Gastroesophageal sphincter (tissue), 3 donors: ENCODE measurements around the gene ABCA1.

Experiments used
- EP300 ChIP-seq: sonication (generic); formaldehyde crosslinking; IDR thresholded peaks from one replicate; pipeline ENCODE4 v1.6.1; 2017; ENCODE audit warnings: antibody characterized with exemption, mild to moderate bottlenecking
- POLR2A ChIP-seq, 2 donors: fragments of 450-650 bp; IDR thresholded peaks; one replicate each; pipeline ENCODE4 v1.6.1; 2017; ENCODE audit warnings: antibody characterized with exemption in 2 of 2, mild to moderate bottlenecking in 2 of 2, moderate library complexity in 1 of 2
- POLR2AphosphoS5 ChIP-seq: sonication (generic); formaldehyde crosslinking; IDR thresholded peaks from one replicate; pipeline ENCODE4 v1.6.1; 2017; ENCODE audit warnings: antibody characterized with exemption
- TF ChIP-seq, protein P1 (sequence below), 4 experiments: fragments of 200-600 bp in 2 of 4; fragments of 450-650 bp in 2 of 4; sonication (generic) in 1 of 4; IDR thresholded peaks; one replicate each; pipeline ENCODE4 v1.5.1; 2017 to 2019; ENCODE audit warnings: antibody characterized with exemption in 4 of 4, mild to moderate bottlenecking in 2 of 4, moderate library complexity in 2 of 4

DNA sequence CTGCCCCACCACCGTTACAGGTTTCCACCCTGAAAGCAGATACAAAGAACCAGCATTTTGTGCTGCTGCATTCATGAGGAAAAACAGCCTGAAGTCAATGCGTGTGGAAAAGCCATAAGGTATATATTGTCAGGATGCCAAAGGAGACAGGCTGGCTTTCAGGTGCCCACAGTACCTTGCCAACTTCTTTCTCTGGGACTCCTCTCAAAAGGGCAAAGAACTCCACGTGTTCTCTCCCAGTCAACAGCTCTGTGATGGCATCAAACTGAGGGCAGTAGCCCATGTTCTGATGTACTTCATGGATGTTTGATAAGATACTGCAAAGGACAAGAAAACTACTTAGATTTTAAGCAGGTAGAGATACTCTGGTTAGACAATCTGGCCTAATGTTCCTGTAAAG is 139.7 kb downstream of the ABCA1 start:
- TF ChIP-seq, protein P1, sequence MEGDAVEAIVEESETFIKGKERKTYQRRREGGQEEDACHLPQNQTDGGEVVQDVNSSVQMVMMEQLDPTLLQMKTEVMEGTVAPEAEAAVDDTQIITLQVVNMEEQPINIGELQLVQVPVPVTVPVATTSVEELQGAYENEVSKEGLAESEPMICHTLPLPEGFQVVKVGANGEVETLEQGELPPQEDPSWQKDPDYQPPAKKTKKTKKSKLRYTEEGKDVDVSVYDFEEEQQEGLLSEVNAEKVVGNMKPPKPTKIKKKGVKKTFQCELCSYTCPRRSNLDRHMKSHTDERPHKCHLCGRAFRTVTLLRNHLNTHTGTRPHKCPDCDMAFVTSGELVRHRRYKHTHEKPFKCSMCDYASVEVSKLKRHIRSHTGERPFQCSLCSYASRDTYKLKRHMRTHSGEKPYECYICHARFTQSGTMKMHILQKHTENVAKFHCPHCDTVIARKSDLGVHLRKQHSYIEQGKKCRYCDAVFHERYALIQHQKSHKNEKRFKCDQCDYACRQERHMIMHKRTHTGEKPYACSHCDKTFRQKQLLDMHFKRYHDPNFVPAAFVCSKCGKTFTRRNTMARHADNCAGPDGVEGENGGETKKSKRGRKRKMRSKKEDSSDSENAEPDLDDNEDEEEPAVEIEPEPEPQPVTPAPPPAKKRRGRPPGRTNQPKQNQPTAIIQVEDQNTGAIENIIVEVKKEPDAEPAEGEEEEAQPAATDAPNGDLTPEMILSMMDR (IDR thresholded peaks at IDR 0.05) = no peak
- TF ChIP-seq POLR2A (IDR thresholded peaks at IDR 0.05) (no peak), POLR2AphosphoS5 (no peak), EP300 (no peak)
